ENCODE data around the gene MARCHF10. TPM values are rescaled to one million over a fixed set of nuclear protein-coding genes. Genes with fewer than 3 reads are reported as not detected.

The MARCHF10 gene
- total and polyA plus RNA-seq, 2 experiments from 2014 or later: not detected

GRCh38 chr17:62704381-62704971 lies 103.6 kb downstream of the MARCHF10 start:
- Histone ChIP-seq H3K36me3 (replicated peaks; ENCODE audit: insufficient read depth, low read depth) (no peaks in the 10 kb centered on the region), H3K4me1 (ENCODE audit: insufficient read depth) (peaks cover 9% of the 10 kb centered on the region), H3K79me2 (no peaks in the 10 kb centered on the region), H3K9me3 (ENCODE audit: low read depth) (no peaks in the 10 kb centered on the region), H3K4me3 (peak overlapping the region; percentile 52), H3K4me2 (peak overlapping the region; percentile 87), H3K27me3 (no peaks in the 10 kb centered on the region), H4K20me1 (ENCODE audit: insufficient read depth, poor library complexity, severe bottlenecking) (no peaks in the 10 kb centered on the region), H3K9me2 (replicated peaks; ENCODE audit: insufficient read depth) (no peaks in the 10 kb centered on the region), H3K27ac (no peak overlapping the region), H2AFZ (peak overlapping the region; percentile 54)
- WGBS (ENCODE audit: low lambda C conversion rate, missing lambda C conversion rate): 4% methylated on average over 28 of the region's 31 CpGs
- DNase-seq (ENCODE audit: low spot score): peak; percentile 69
- TF ChIP-seq CTCF (IDR thresholded peaks at IDR 0.05; ENCODE audit: poor library complexity) (no peak), EZH2 (IDR thresholded peaks at IDR 0.05; ENCODE audit: borderline replicate concordance) (no peak), EZH2phosphoT487 (IDR thresholded peaks at IDR 0.05; ENCODE audit: low read depth, severe bottlenecking, unreplicated experiment) (no peak)

GRCh38 chr17:62703776-62704380 lies 104.2 kb downstream of the MARCHF10 start:
- H3K79me2 ChIP-seq: no peaks in the 10 kb centered on the region
- H3K27ac ChIP-seq: no peak overlapping the region
- H3K4me3 ChIP-seq: peak overlapping the region; percentile 52
- 0% methylated on average over 27 of the region's 80 CpGs for WGBS (ENCODE audit: low lambda C conversion rate, missing lambda C conversion rate)
- no peaks in the 10 kb centered on the region for H3K27me3 ChIP-seq
- peak overlapping the region; percentile 87 for H3K4me2 ChIP-seq
- peaks cover 9% of the 10 kb centered on the region for H3K4me1 ChIP-seq (ENCODE audit: insufficient read depth)
- DNase-seq (ENCODE audit: low spot score): peak; percentile 88
- TF ChIP-seq CTCF (IDR thresholded peaks at IDR 0.05; ENCODE audit: poor library complexity) (peak; percentile 86), EZH2phosphoT487 (IDR thresholded peaks at IDR 0.05; ENCODE audit: low read depth, severe bottlenecking, unreplicated experiment) (no peak), EZH2 (IDR thresholded peaks at IDR 0.05; ENCODE audit: borderline replicate concordance) (no peak)
- H2AFZ ChIP-seq: peak overlapping the region; percentile 54
- no peaks in the 10 kb centered on the region for H3K9me3 ChIP-seq (ENCODE audit: low read depth)
- no peaks in the 10 kb centered on the region for H3K9me2 ChIP-seq (replicated peaks; ENCODE audit: insufficient read depth)
- no peaks in the 10 kb centered on the region for H4K20me1 ChIP-seq (ENCODE audit: insufficient read depth, poor library complexity, severe bottlenecking)
- no peaks in the 10 kb centered on the region for H3K36me3 ChIP-seq (replicated peaks; ENCODE audit: insufficient read depth, low read depth)

- H3K27ac ChIP-seq: no peak overlapping the region
- no peak for DNase-seq (ENCODE audit: low spot score)
- TF ChIP-seq CTCF (IDR thresholded peaks at IDR 0.05; ENCODE audit: poor library complexity): no peak
- H3K27me3 ChIP-seq: no peaks in the 10 kb centered on the region
- no peaks in the 10 kb centered on the region for H3K9me2 ChIP-seq (replicated peaks; ENCODE audit: insufficient read depth)
- H3K36me3 ChIP-seq (replicated peaks; ENCODE audit: insufficient read depth, low read depth): no peaks in the 10 kb centered on the region
- no peak overlapping the region for H2AFZ ChIP-seq
- peak overlapping the region; percentile 87 for H3K4me2 ChIP-seq
- H3K9me3 ChIP-seq (ENCODE audit: low read depth): no peaks in the 10 kb centered on the region
- H3K4me1 ChIP-seq (ENCODE audit: insufficient read depth): peaks cover 9% of the 10 kb centered on the region
- H4K20me1 ChIP-seq (ENCODE audit: insufficient read depth, poor library complexity, severe bottlenecking): no peaks in the 10 kb centered on the region
- 61% methylated on average over 12 of the region's 16 CpGs for WGBS (ENCODE audit: low lambda C conversion rate, missing lambda C conversion rate)
- H3K4me3 ChIP-seq: no peak overlapping the region
- no peaks in the 10 kb centered on the region for H3K79me2 ChIP-seq
Observed at GRCh38 chr17:62703261-62703775, 104.8 kb downstream of the MARCHF10 start.

Data from hepatocyte (in vitro differentiated cells).